ENCODE results near the gene CORO7. TPM values are rescaled to one million over a fixed set of nuclear protein-coding genes. Genes with fewer than 3 reads are reported as not detected.

The CORO7 gene
- polyA plus RNA-seq, 1 donor from 2014 or later: 57.6 TPM

- Histone ChIP-seq H3F3A (ENCODE audit: insufficient read depth, low read length, poor library complexity, severe bottlenecking) (no peaks in the 10 kb centered on the region), H3K9me3 (ENCODE audit: low read length) (no peaks in the 10 kb centered on the region), H3K79me2 (replicated peaks; ENCODE audit: insufficient read depth, low read length) (no peaks in the 10 kb centered on the region), H3K9me2 (ENCODE audit: insufficient read depth, low read length) (no peaks in the 10 kb centered on the region), H3K27ac (ENCODE audit: low read length) (no peak overlapping the region), H4K20me1 (ENCODE audit: insufficient read depth) (no peaks in the 10 kb centered on the region), H3K27me3 (ENCODE audit: insufficient read depth, low read depth, low read length) (no peaks in the 10 kb centered on the region), H3K4me3 (ENCODE audit: low read length) (no peak overlapping the region), H3K36me3 (ENCODE audit: insufficient read depth, low read length) (no peaks in the 10 kb centered on the region), H3K9ac (ENCODE audit: low read length) (no peak overlapping the region), H3K4me2 (ENCODE audit: low read length) (no peak overlapping the region), H2AFZ (ENCODE audit: low read depth, low read length) (no peak overlapping the region)
- TF ChIP-seq EP300 (conservative IDR thresholded peaks at IDR 0.05; ENCODE audit: poor library complexity, severe bottlenecking) (no peak), POLR2AphosphoS5 (IDR thresholded peaks at IDR 0.05) (no peak), CTCF (IDR thresholded peaks at IDR 0.05; ENCODE audit: poor library complexity, severe bottlenecking) (peak; percentile 69), TAF1 (IDR thresholded peaks at IDR 0.05; ENCODE audit: low read depth) (no peak), EZH2 (IDR thresholded peaks at IDR 0.05; ENCODE audit: borderline replicate concordance, insufficient read depth, low read length, poor library complexity, severe bottlenecking) (no peak), SMC3 (conservative IDR thresholded peaks at IDR 0.05; ENCODE audit: poor library complexity) (peak; percentile 32), MXI1 (conservative IDR thresholded peaks at IDR 0.05; ENCODE audit: poor library complexity, severe bottlenecking) (no peak), REST (IDR thresholded peaks at IDR 0.05; ENCODE audit: borderline replicate concordance) (no peak), RAD21 (conservative IDR thresholded peaks at IDR 0.05) (peak; percentile 45)
Measured at GRCh38 chr16:4404247-4404966, 12.0 kb downstream of the CORO7 start.

- Histone ChIP-seq H3K9me3 (ENCODE audit: low read length) (no peaks in the 10 kb centered on the region), H3F3A (ENCODE audit: insufficient read depth, low read length, poor library complexity, severe bottlenecking) (no peaks in the 10 kb centered on the region), H3K27ac (ENCODE audit: low read length) (no peak overlapping the region), H3K79me2 (replicated peaks; ENCODE audit: insufficient read depth, low read length) (no peaks in the 10 kb centered on the region), H3K4me2 (ENCODE audit: low read length) (no peak overlapping the region), H4K20me1 (ENCODE audit: insufficient read depth) (no peaks in the 10 kb centered on the region), H3K4me3 (ENCODE audit: low read length) (no peak overlapping the region), H3K27me3 (ENCODE audit: insufficient read depth, low read depth, low read length) (no peaks in the 10 kb centered on the region), H3K9me2 (ENCODE audit: insufficient read depth, low read length) (no peaks in the 10 kb centered on the region), H2AFZ (ENCODE audit: low read depth, low read length) (no peak overlapping the region), H3K9ac (ENCODE audit: low read length) (no peak overlapping the region), H3K36me3 (ENCODE audit: insufficient read depth, low read length) (no peaks in the 10 kb centered on the region)
- no peak for TF ChIP-seq SMC3 (conservative IDR thresholded peaks at IDR 0.05; ENCODE audit: poor library complexity)
- TF ChIP-seq TAF1 (IDR thresholded peaks at IDR 0.05; ENCODE audit: low read depth): no peak
- no peak for TF ChIP-seq RAD21 (conservative IDR thresholded peaks at IDR 0.05)
- no peak for TF ChIP-seq CTCF (IDR thresholded peaks at IDR 0.05; ENCODE audit: poor library complexity, severe bottlenecking)
- TF ChIP-seq EZH2 (IDR thresholded peaks at IDR 0.05; ENCODE audit: borderline replicate concordance, insufficient read depth, low read length, poor library complexity, severe bottlenecking): no peak
- no peak for TF ChIP-seq MXI1 (conservative IDR thresholded peaks at IDR 0.05; ENCODE audit: poor library complexity, severe bottlenecking)
- TF ChIP-seq EP300 (conservative IDR thresholded peaks at IDR 0.05; ENCODE audit: poor library complexity, severe bottlenecking): no peak
- no peak for TF ChIP-seq REST (IDR thresholded peaks at IDR 0.05; ENCODE audit: borderline replicate concordance)
- no peak for TF ChIP-seq POLR2AphosphoS5 (IDR thresholded peaks at IDR 0.05)
Measured at GRCh38 chr16:4403133-4403949, 13.1 kb downstream of the CORO7 start.

Measured in neural cell (in vitro differentiated cells).